Liver (tissue), 2 donors: Measurements from ENCODE around the gene CNN1.
"Not testable (repeated sequence)": the region's sequence is repeated elsewhere in the genome, so short reads cannot be mapped to it uniquely, and the experiment has no call there.

Source experiments
- RAD21 ChIP-seq, 2 donors: IDR thresholded peaks; 2 replicates each; pipeline ENCODE4 v1.6.1; 2016; ENCODE audit warnings: antibody characterized with exemption in 2 of 2, mild to moderate bottlenecking in 2 of 2
- REST ChIP-seq: IDR thresholded peaks from 2 replicates; pipeline ENCODE4 v1.6.1; 2016; ENCODE audit warnings: antibody characterized with exemption, mild to moderate bottlenecking
- donor health status: healthy.

GRCh38 chr19:11565649-11565980 lies 27.0 kb downstream of the CNN1 start:
- TF ChIP-seq RAD21 (IDR thresholded peaks at IDR 0.05); REST: not testable (repeated sequence)
